Effector memory CD4-positive, alpha-beta T cell (primary cell): ENCODE data around the gene STON2.

Source experiments
- DNase-seq, 3 donors: peaks; one replicate each; pipeline ENCODE4 v3.0.0-alpha.2; 2020
- H3K27ac ChIP-seq: 2 replicates; pipeline ENCODE4 v1.7.0; 2013; ENCODE audit warnings: mild to moderate bottlenecking, low read length, moderate library complexity; ENCODE audit not compliant: insufficient read depth, poor library complexity, severe bottlenecking
- H3K27me3 ChIP-seq: replicated peaks from 2 replicates; pipeline ENCODE4 v1.7.0; 2013; ENCODE audit warnings: mild to moderate bottlenecking, low read length; ENCODE audit not compliant: insufficient read depth, control insufficient read depth, poor library complexity, severe bottlenecking
- H3K36me3 ChIP-seq: 2 replicates; pipeline ENCODE4 v1.7.0; 2013; ENCODE audit warnings: mild to moderate bottlenecking, low read length, moderate library complexity; ENCODE audit not compliant: control insufficient read depth, insufficient read depth
- H3K4me1 ChIP-seq: 2 replicates; pipeline ENCODE4 v1.7.0; 2013; ENCODE audit warnings: low read length, mild to moderate bottlenecking; ENCODE audit not compliant: control insufficient read depth, insufficient read depth, poor library complexity, severe bottlenecking
- H3K4me3 ChIP-seq: 2 replicates; pipeline ENCODE4 v1.7.0; 2013; ENCODE audit warnings: low read length, low read depth, mild to moderate bottlenecking; ENCODE audit not compliant: insufficient read depth, poor library complexity, severe bottlenecking
- H3K9me3 ChIP-seq: 2 replicates; pipeline ENCODE4 v1.7.0; 2013; ENCODE audit warnings: mild to moderate bottlenecking, low read length, moderate library complexity; ENCODE audit not compliant: control insufficient read depth

The STON2 gene

DNA sequence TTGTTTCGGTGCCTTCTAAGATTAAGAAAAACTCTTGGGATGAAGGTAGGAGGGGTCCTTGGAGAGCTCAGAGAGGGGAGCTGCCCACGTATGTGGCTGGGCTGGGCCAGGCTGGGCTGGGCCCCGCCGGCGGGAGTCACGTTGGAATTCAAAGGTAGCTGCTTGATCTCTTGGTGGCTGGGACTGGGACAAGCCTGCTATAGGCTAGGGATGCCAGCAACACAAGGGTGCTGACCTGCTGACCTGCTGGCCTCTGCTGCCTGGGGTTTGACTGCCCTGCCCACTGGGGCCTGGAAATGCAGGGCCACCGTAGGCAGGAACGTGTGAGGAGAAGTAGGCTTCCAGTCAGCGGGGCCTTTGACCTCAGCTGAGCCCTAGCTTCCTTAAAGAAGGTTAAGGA lies 126.6 kb downstream of the STON2 start:
- H3K9me3 ChIP-seq, result no peaks in the 10 kb centered on the region
- H3K4me1 ChIP-seq, result no peaks in the 10 kb centered on the region
- no peaks in the 10 kb centered on the region for H3K27me3 ChIP-seq
- H3K4me3 ChIP-seq, result no peak overlapping the region
- no peak for DNase-seq
- no peak overlapping the region for H3K27ac ChIP-seq
- H3K36me3 ChIP-seq, result no peaks in the 10 kb centered on the region

DNA sequence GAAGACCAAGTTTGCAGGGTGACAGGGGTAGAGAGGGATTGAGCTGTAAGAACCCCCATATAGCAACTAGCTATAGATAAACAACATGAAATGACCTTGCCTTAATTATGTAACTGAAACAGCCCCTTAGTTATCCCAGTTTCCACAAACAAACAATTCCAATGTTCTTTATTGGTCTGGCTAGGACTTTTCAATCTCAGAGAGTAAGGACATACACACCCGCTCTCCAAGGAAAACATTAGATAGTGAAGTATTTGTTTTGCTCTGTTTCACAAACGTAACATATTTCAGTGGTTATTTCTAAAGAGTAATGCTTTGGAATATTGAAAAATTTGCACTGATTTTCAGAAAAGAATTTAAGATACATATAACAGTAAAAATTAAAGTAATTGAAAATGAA lies 127.8 kb downstream of the STON2 start:
- H3K4me3 ChIP-seq, result no peak overlapping the region
- H3K4me1 ChIP-seq, result no peaks in the 10 kb centered on the region
- DNase-seq, result no peak
- no peaks in the 10 kb centered on the region for H3K36me3 ChIP-seq
- no peaks in the 10 kb centered on the region for H3K9me3 ChIP-seq
- no peak overlapping the region for H3K27ac ChIP-seq
- H3K27me3 ChIP-seq, result no peaks in the 10 kb centered on the region

DNA sequence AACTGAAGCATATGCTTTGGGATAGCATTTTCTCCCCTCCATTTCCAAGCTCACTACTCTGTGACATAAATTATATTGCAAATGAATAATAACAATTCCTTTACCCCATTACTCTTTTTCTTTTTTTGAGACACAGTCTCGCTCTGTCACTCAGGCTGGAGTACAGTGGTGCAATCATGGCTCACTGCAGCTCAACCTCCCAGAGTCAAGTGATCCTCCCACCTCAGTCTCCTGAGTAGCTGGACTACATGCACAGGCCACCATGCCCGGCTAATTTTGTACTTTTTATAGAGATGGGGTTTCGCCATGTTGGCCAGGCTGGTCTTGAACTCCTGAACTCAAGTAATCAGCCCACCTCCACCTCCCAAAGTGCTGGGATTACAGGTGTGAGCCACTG lies 130.1 kb downstream of the STON2 start:
- no peaks in the 10 kb centered on the region for H3K9me3 ChIP-seq
- DNase-seq, result no peak
- no peaks in the 10 kb centered on the region for H3K4me1 ChIP-seq
- no peak overlapping the region for H3K4me3 ChIP-seq
- no peaks in the 10 kb centered on the region for H3K27me3 ChIP-seq
- no peak overlapping the region for H3K27ac ChIP-seq
- H3K36me3 ChIP-seq, result no peaks in the 10 kb centered on the region

DNA sequence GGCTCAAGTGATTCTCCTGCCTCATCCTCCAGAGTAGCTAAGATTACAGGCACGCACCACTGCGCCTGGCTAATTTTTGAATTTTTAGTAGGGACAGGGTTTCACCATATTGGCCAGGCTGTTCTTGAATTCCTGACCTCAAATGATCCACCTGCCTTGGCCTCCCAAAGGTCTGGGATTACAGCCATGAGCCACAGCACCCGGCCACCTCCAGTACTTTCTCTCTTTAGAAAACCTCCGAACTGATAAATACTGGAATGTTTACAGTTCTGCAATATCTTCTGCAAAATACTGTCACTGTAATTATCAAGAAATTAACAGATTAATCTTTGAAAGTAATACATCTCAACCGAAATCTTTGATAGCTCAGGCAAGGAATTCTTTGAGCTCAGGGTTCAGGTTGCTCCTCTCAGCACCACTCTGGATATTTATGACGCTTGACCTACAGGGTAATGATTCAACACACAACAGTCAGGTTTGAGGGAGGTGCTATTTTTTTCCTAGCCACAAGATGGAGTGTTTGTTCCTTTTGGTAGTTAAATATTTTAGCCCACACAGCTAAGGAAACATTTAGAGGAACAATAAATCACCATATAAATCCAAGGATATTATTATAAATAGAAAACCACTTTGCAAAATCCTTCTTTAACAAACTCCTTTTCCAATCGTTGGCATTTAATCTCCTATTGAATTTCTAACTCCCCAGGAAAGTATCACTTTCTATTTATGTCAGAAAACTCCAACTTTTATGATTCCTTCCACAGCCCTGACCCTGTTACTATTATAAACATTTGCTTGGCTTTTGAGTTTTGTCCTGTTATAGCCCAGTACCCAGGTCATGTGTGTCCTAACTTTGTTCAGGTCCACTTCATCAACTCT lies 130.8 kb downstream of the STON2 start:
- H3K36me3 ChIP-seq, result no peaks in the 10 kb centered on the region
- H3K9me3 ChIP-seq, result no peaks in the 10 kb centered on the region
- H3K4me3 ChIP-seq, result no peak overlapping the region
- H3K4me1 ChIP-seq, result no peaks in the 10 kb centered on the region
- DNase-seq, result no peak
- no peak overlapping the region for H3K27ac ChIP-seq
- H3K27me3 ChIP-seq, result no peaks in the 10 kb centered on the region

DNA sequence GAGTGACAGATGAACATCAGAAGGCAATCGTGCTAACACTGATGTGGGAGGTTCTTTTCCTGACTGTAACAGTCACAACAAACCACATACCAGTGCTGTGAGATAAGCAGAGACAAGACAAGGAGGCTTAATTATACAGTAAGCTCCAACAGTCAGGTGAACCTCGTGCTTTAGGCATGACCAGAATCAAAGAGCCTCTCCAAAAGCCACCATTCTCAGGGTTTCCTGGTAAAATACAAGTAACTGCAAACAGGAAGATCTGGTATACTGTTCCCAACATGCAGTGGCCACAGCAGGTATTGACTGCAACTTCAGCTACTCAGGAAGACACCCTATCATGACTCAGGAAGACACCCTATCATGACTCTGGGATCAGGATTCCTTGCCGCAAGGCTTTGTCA lies 132.1 kb downstream of the STON2 start:
- Histone ChIP-seq H3K36me3 (no peaks in the 10 kb centered on the region), H3K27ac (no peak overlapping the region), H3K4me1 (no peaks in the 10 kb centered on the region), H3K4me3 (no peak overlapping the region), H3K27me3 (no peaks in the 10 kb centered on the region), H3K9me3 (no peaks in the 10 kb centered on the region)
- no peak for DNase-seq

DNA sequence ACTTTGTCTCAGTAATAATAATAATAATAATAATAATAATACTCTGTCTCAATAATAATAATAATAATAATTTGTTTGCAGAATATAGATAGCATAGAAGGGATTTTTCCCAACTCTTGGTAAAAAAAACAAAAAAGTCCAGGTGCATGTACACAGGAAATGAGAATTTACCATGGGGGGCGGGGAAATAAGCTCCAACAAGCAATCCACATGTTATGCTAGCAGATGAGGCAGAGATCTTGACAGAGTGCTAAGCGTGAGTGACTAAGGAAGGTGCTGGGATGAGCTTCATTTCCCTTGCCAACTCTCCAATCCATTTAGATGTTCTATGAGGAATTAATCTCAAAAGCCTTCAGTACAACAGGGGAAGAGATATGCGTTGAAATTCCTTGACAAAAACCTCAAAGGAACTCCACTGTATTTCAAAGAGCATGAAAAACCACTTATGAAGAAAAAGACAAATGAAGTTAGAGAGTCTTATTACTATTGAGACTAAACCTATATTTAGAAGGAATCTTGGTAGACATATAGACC lies 134.4 kb downstream of the STON2 start:
- no peaks in the 10 kb centered on the region for H3K27me3 ChIP-seq
- no peak for DNase-seq
- no peaks in the 10 kb centered on the region for H3K9me3 ChIP-seq
- no peaks in the 10 kb centered on the region for H3K4me1 ChIP-seq
- no peak overlapping the region for H3K27ac ChIP-seq
- no peak overlapping the region for H3K4me3 ChIP-seq
- no peaks in the 10 kb centered on the region for H3K36me3 ChIP-seq

DNA sequence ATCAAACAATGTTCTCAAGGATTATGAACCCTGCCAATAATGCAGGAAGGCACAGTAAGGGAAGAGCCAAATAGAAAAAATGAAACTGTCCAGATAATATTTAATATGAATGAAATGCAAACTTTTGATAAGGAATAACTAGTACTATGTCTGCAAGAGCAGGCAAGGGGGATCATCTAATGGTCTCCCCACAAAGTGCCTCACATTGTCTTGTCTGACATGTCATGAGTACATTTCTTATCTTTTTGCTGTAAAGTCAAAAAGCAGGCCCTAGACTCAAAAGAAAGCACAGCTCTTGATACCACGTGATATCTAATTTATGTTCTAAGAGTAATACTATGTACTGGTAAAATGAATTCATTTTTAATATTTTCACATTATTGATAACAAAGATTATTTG lies 135.5 kb downstream of the STON2 start:
- Histone ChIP-seq H3K4me1 (no peaks in the 10 kb centered on the region), H3K27ac (no peak overlapping the region), H3K27me3 (no peaks in the 10 kb centered on the region), H3K9me3 (no peaks in the 10 kb centered on the region), H3K4me3 (no peak overlapping the region), H3K36me3 (no peaks in the 10 kb centered on the region)
- DNase-seq, result no peak

DNA sequence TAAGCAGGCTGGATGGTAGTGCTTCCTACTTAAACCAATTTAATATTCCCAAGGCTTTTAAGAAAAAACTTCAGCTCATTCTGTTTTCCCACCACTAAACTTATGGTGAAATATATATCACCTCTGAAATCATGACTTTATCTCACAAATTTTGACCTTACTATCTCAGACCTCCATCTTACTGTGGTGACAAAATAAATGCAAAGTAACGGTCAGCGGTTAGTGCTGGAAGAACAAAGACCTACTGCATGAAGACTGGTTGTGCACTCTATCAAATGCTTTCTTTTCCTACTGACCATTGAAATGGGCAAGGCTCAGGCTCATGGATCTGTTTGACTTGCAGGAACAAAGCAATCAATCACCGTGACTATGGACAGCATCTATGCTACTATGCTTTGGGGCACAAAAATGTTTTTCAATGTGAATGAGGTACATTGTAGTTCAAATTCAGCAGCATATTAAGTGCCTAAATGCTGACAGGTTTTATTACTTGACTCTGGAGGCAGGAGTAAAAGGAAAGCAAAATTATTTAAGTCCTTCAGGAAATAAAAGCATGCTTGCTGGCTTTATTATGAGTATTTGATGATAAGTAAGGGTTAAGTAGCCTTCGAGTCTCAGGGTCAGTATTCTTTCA lies 136.2 kb downstream of the STON2 start:
- Histone ChIP-seq H3K36me3 (no peaks in the 10 kb centered on the region), H3K4me1 (no peaks in the 10 kb centered on the region), H3K27me3 (no peaks in the 10 kb centered on the region), H3K4me3 (no peak overlapping the region), H3K9me3 (no peaks in the 10 kb centered on the region), H3K27ac (no peak overlapping the region)
- DNase-seq, result no peak

DNA sequence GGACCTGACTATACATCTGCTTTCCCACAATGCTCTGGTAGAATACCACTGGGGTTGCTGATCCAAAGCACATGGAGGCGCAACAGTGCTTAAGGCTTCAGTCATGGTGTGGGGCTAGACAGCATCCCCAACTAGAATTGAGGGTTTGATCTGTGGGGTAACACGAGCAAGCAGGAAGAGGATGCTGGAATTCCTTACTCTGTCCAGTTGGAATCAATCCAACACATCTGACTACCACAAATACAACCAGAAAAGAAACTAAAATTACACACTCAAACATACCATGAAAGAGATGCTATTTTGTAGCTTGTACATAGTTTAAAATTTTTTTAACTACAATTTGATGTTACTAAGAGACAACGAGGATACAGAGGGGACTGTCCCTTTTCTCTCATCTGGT lies 138.9 kb downstream of the STON2 start:
- no peak for DNase-seq
- Histone ChIP-seq H3K36me3 (no peaks in the 10 kb centered on the region), H3K27me3 (no peaks in the 10 kb centered on the region)

DNA sequence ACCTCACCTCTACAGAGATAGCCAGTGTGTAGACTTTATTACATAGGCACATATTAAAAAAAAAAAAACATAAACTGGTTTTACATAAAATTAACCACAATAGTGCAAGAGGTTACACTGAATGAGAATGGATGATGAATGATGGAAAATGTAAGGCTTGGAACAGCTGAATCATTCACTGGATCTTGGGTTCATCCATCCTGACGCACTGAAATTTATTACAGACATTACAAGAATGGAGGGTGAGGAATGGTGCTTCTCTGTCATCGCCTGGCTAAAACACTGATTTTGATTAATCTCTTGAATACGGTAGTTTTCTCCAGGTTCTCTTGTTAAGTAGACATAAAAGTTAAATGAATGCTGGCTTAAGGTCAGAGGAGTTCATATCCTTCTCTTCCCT lies 139.4 kb downstream of the STON2 start:
- no peaks in the 10 kb centered on the region for H3K9me3 ChIP-seq
- H3K36me3 ChIP-seq, result no peaks in the 10 kb centered on the region
- no peak for DNase-seq
- H3K4me3 ChIP-seq, result no peak overlapping the region
- H3K4me1 ChIP-seq, result no peaks in the 10 kb centered on the region
- no peaks in the 10 kb centered on the region for H3K27me3 ChIP-seq
- H3K27ac ChIP-seq, result no peak overlapping the region

More for the DNA sequence above, 138.9 kb downstream of the STON2 start:
- H3K27ac ChIP-seq, result no peak overlapping the region
- H3K4me1 ChIP-seq, result no peaks in the 10 kb centered on the region
- H3K9me3 ChIP-seq, result no peaks in the 10 kb centered on the region
- no peak overlapping the region for H3K4me3 ChIP-seq
